GM21576 (cell line): Measurements from ENCODE around the gene TRIM65.

ENCODE experiments used
- ATAC-seq: cut with Tn5 transposase; IDR thresholded peaks from one replicate; pipeline ENCODE4 v1.9.1; 2021; ENCODE audit warnings: mild to moderate bottlenecking, moderate library complexity; ENCODE audit not compliant: unreplicated experiment

Gene TRIM65

GRCh38 chr17:75917141-75917916 lies 20.6 kb upstream of the TRIM65 start:
- no peak for ATAC-seq

GRCh38 chr17:75915268-75915667 lies 18.5 kb upstream of the TRIM65 start:
- ATAC-seq, result no peak

- no peak for ATAC-seq
Observed at GRCh38 chr17:75914643-75915267, 18.0 kb upstream of the TRIM65 start.

- no peak for ATAC-seq
Observed at GRCh38 chr17:75913537-75914210, 16.9 kb upstream of the TRIM65 start.

GRCh38 chr17:75910699-75911098 lies 13.9 kb upstream of the TRIM65 start:
- no peak for ATAC-seq

GRCh38 chr17:75909812-75910274 lies 13.1 kb upstream of the TRIM65 start:
- no peak for ATAC-seq

- no peak for ATAC-seq
Observed at GRCh38 chr17:75909051-75909811, 12.5 kb upstream of the TRIM65 start.

GRCh38 chr17:75908201-75908600 lies 11.4 kb upstream of the TRIM65 start:
- no peak for ATAC-seq

- no peak for ATAC-seq
Observed at GRCh38 chr17:75906143-75906884, 9.6 kb upstream of the TRIM65 start.

GRCh38 chr17:75904749-75905521 lies 8.2 kb upstream of the TRIM65 start, which contains the start of gene MRPL38:
Gene MRPL38, minus strand, starts transcription at chr17:75904884. Its CDS starts 9 bp downstream, at chr17:75904875.
- peak; percentile 90 for ATAC-seq

GRCh38 chr17:75902406-75902805 lies 5.7 kb upstream of the TRIM65 start:
- no peak for ATAC-seq

- no peak for ATAC-seq
Observed at GRCh38 chr17:75901727-75902126, 5.0 kb upstream of the TRIM65 start.

- no peak for ATAC-seq
Observed at GRCh38 chr17:75900691-75901533, 4.2 kb upstream of the TRIM65 start.

GRCh38 chr17:75899767-75900468 lies 3.2 kb upstream of the TRIM65 start:
- ATAC-seq, result no peak

- no peak for ATAC-seq
Observed at GRCh38 chr17:75899353-75899752, 2.6 kb upstream of the TRIM65 start.

- no peak for ATAC-seq
Observed at GRCh38 chr17:75898791-75899190, 2.0 kb upstream of the TRIM65 start.

GRCh38 chr17:75898065-75898464 lies 1.3 kb upstream of the TRIM65 start:
- ATAC-seq, result no peak
